Measurements from ENCODE around the gene RNU6-9. TPM values are rescaled to one million over a fixed set of nuclear protein-coding genes. Genes with fewer than 3 reads are reported as not detected.

The RNU6-9 gene
- total RNA-seq, 2 donors from 2014 or later = not detected

DNA sequence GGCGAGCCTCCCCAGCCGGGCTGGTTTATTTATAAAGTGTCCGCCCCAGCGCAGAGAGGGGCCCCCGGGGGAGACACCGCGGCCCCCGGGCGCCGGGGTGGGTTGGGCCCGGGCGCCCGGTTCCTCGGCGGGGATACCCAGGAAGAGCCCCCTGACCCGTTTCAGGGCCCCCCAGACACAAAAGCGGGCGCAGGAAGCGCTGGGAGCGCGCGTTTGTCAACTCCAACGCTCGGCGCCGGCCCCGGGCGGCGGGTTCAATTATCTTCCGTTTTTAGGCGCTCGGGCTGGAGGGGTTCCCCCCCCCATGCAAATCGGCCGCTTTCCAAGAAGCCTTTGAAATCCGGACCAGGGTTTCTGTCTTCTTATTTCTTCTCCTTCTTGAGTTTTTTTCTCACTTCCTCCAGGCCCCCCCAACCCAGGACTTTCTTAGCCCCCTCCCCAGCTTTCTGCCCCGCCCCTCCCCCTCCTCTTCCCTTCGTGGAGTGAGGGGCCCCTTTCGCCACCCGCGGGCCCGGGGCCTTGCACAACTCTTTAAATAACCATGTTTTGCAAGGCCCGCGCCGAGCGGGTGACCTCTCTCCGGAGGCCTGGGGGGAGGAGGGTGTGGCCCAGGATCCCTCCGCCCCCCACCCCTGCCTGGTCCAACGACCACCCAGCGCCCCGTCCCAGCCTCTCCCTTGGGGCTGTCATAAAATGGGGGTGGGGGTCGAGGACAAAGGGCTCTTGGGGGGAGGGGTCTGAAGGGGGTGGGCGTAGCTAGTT lies 33.5 kb downstream of the RNU6-9 start:
- DNase-seq (ENCODE audit: low spot score) = peak; percentile 93
- intact Hi-C loops (cut with DNase I) = no loop called here

DNA sequence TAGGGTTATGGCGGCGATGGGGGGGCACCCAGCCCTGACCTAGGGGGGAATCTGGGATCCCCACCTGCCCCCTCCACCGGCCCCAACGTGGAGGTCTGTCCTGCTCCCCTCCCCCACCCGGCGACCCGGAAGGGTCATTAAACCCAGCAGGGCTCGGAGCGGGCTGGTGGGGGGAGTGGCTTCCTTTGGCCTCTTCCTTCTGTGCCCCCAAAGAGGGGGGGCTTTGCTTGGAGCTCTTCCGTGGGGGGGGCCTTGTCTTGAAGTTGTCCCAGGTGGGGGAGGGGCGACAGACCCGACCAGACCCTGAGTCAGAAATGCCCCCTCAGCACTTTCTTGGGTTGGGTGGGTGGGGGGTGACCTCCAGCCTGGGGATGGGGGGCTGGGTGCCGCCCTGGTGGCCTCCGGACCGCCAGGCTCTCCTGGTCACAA lies 34.1 kb downstream of the RNU6-9 start:
- intact Hi-C loops (cut with DNase I) = no loop called here
- DNase-seq (ENCODE audit: low spot score) = no peak

DNA sequence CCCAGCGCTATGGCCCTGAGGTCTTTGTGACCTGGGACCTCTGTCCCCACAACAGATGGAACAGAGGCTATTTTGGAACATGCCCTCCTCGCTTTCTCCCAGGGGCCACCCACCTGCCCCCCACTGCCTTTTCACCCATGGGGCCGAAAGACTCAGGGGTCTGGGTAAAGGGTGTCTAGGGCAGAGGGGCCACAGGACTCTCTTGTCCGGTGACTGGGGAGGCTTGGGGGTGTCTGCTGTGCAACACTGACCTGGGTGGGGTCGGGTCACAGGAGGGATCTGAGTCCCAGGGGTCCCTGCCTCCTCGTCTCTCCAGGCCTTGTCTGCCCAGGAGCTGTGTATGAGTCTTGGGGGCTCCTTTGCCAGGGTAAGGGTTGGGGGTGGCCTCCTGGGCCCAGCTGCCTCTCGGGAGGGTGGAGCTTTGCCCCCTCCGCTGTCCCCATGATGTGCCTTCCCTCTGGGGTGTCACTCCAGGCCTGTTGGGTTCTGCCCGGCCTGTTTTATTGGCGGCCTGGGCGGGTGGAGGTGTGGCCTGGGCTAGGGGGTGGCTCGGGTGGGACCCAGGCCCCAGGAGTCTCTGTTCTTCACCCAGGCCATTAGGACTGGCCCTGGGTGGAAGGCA lies 34.6 kb downstream of the RNU6-9 start:
- intact Hi-C loops (cut with DNase I) = no loop called here
- DNase-seq (ENCODE audit: low spot score) = no peak

DNA sequence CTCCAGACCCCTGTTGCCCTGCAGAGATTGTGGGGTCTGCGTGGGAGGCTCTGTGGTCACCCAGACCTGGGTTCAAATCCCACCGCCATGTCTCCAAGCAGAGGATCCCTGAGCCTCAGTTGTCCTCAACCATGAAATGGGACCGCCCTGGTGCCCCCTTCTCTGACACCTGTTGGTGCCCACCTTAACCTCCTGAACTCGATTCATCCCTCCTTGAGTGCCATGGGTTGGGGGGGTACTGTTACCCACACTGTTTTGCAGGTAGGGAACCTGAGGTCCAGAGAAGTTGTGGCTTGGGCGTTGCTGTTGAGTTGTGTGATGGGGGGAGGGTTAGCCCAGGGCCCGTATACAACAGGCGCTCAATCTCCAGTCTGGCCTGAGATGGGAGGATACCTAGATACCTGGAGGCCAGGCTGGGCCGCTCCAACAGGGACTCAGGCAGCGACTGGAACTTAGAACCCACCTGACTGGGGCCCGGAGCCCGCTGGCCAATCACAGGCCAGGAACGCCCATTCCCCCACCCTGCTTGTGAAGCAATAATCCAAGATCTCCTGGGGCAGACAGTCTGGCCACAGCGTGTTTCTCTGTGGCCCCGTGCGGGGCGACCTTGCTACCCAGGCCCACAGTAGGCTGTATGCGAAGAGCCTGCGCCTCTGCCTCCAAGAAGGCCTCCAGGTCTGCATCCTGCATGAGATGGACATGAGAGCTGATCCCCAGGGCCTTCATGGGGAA lies 35.4 kb downstream of the RNU6-9 start:
- no peak for DNase-seq (ENCODE audit: low spot score)
- intact Hi-C loops (cut with DNase I) = no loop called here

DNA sequence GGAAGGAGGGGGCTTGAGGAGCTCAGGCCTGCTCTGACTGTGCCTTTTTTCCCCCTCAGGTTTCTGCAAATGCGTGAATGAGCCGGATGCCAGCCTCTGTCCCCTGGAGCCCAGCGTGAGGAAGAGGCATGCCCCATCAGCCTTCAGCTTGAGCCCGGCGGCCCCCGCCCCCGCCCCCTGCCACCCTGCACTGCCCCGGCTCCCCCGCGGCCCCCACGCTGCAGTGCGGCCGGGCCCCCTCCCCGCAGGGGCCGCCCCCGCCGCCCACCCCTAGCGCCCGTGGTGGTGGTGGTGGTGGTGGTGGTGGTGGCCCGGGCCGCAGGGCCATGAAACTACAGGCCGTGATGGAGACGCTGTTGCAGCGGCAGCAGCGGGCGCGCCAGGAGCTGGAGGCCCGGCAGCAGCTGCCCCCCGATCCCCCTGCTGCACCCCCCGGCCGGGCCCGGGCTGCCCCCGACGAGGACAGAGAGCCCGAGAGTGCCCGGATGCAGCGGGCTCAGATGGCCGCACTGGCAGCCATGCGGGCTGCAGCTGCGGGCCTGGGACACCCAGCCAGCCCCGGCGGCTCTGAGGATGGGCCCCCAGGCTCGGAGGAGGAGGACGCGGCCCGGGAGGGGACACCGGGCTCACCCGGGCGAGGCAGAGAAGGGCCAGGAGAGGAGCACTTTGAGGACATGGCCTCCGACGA lies 36.1 kb downstream of the RNU6-9 start:
- DNase-seq (ENCODE audit: low spot score) = no peak
- intact Hi-C loops (cut with DNase I) = no loop called here

DNA sequence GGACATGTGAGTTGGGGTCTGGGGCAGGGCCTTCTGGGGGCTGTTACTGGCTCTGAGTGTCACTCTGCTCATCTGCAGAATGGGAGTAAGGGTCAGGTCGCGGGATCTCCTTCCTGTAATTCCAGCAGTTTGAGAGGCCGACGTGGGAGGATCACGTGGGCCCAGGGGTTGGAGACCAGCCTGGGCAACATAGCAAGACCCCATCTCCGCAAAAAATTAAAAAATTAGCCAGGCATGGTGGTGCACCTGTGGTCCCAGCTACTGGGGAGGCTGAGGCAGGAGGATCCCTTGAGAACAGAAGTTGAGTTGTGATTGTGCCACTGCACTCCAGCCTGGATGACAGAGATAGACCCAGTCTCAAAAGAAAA lies 36.6 kb downstream of the RNU6-9 start:
- DNase-seq (ENCODE audit: low spot score) = no peak
- intact Hi-C loops (cut with DNase I) = no loop called here

DNA sequence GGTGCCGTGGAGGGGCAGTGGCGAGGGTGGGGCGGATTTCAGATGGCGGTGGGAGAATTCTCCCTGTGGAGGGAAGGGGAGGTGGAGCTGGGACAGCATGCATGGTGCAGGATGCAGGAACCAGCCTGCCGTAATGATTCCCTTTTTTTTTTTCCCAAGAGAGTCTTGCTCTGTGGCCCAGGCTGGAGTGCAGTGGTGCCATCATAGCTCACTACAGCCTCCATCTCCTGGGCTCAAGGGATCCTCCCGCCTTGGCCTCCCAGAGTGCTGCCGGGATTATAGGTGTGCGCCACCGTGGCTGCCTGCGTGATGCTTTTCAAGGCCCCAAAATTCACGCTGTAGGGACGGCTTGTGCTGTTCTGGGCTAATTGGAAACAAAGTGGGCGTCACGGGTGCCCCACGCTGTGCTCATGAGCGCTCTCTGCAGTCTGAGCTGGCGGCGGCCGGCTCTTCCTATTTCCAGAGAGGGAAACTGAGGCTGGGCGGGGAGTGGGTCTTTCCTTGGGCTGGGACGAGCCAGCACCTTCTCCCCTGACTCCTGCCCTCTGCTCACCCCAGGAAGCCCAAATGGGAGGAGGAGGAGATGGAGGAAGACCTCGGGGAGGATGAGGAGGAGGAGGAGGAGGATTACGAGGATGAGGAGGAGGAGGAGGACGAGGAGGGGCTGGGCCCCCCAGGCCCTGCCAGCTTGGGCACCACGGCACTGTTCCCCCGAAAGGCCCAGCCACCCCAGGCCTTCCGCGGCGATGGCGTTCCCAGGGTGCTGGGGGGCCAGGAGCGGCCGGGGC lies 38.8 kb downstream of the RNU6-9 start:
- DNase-seq (ENCODE audit: low spot score) = no peak
- intact Hi-C loops (cut with DNase I) = no loop called here

DNA sequence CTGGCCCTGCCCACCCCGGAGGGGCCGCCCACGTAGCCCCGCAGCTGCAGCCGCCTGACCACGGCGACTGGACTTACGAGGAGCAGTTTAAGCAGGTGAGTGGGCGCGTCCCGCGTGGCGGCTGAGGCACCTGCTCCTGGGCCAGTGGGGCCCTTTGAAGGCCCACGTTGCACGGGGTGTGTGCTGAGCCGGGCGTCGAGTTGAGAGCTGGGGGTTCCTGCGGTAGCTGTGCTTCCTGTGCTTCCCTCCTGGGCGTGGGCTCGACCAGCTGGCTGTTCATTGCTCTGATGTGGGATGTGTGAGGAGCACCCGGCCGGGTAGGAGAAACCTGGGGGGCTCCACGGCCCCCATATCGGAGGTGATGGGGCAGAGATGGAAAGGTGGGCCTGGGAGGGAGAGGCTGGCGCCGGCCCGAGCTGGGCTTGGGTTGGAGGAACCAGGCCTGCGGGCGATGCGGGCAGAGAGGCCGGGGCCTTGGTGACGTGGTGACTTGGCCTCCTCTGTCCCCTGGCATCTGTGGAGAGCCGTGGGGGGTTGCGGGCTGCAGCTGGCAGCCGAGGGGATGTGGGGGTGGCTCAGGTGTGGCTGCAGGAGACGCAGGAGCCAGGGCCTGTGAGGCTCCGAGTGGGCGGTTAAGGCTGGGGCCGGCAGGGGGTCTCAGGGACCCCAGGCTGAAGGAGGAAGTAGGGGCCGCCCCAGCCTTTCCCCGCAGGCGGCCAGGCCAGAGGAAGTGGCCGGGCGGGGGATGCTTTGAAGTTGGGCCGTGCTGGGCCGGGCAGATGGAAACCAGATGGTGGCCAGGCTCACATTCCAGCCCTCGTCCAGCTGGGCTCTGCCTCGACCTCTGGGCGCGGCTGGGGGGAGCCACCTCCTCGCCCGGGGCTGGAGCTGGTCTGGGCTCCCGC lies 39.6 kb downstream of the RNU6-9 start:
- DNase-seq (ENCODE audit: low spot score) = peak; percentile 93

DNA sequence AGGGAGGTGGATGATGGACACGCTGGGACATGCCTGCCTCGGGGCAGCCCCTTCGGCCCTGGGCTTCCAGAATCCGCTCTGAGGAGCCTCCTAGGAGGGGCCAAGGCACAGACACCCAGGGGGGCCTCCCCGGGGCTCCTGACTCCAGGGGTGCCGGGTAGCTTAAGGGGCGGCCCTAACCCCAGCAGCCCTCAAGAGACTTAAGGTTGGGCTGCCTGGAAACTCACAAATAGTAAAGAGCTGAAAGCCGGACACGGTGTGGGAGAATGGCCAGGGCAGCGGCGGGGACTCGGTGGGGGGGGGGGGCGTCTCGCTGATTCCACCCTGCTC lies 40.2 kb downstream of the RNU6-9 start:
- intact Hi-C loops (cut with DNase I) = no loop called here
- DNase-seq (ENCODE audit: low spot score) = no peak

More for the DNA sequence above, 39.6 kb downstream of the RNU6-9 start:
- intact Hi-C loops (cut with DNase I) = no loop called here

DNA sequence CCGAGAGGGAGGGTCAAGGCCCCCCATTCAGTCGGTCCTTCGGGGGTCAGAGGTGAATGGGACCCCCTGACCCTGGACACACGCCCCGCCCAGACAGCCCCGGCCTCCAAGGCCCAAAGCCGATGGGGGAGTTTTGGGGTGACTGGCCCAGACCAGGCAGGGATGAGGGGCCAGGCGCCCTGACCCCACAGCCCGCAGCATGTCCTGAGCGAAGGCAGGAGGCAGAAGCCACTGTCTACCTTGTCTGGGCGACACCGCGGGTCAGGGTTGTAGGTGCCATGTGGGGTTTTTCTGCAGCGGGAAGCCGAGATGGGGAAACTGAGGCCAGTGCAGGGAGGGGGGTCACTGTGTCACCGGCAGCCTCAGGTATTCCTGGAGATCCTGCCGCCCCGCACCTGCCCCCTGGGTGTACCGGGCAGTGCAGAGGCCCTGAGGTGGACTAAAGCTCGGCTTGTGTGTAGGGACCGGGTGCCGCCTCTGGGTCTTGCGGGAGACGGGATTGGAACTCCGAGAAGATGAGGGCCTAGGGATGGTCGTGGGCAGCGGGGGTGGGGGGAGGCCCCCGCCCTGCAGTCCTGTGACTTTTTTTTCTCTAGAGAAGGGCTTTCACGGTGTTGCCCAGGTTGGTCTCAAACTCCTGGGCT lies 41.0 kb downstream of the RNU6-9 start:
- intact Hi-C loops (cut with DNase I) = no loop called here
- no peak for DNase-seq (ENCODE audit: low spot score)

DNA sequence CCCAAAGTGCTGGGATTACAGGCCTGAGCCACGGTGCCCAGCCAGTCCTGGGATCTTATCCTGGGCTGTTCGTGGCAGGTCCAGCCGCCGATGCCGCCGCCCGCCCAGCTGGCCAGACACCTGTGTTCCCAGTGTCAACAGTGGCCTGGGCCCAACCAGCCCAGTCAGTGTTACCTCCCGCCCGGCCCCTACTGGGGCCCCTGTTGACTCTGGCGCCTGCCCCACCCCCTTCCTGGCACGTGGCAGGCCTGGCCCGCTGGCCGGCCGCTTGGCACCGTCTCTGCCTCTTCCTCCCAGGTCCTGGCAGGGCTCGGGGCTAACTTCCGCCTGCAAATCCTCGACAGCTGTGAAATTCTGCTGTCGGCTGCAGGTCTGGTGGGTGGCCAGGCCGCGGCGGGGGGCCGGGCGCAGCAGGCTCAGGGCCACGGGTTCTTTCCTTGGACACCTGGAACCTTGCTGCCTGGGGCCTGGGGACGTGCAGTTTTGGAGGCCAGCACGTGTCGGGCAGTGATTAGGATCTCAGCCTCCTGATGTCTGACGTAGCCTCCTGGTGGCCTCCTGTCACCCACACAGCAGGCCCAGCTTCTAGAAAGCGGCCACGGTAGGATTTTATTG lies 41.7 kb downstream of the RNU6-9 start:
- intact Hi-C loops (cut with DNase I) = no loop called here
- DNase-seq (ENCODE audit: low spot score) = peak; percentile 95

DNA sequence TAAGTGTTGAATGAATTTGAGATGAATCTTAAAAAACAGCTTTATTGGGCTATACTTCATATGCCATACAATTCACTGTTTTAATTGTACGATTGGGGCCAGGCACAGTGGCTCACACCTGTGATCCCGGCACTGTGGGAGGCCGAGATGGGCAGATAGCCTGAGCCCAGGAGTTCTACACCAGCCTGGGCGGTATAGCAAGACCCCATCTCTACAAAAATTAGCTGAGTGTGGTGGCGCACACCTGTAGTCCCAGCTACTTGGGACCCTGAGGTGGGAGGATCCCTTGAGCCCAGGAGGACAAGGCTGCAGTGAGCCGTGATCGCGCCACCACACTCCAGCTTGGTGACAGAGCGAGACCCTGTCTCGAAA lies 42.9 kb downstream of the RNU6-9 start:
- no peak for DNase-seq (ENCODE audit: low spot score)
- intact Hi-C loops (cut with DNase I) = no loop called here

DNA sequence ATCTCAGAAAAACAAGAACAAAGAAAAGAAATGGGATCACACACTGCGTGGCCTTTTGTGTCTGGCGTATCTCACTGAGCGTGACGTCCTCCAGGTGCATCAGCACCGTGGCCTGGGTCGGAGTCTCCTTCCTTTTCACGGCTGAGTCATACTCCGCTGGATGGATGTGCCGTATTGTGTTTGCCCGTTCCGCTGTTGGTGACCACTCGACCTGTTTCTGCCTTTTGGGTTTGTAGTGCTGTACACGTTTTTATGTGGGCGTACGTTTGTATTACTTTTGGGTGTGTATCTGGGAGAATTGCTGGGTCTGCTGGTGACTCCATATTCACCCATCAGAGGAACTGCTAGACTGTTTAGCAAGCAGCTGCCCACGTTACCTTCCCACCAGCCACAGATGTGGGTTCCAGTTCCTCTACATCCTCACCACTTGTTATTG lies 44.0 kb downstream of the RNU6-9 start:
- intact Hi-C loops (cut with DNase I) = no loop called here
- DNase-seq (ENCODE audit: low spot score) = no peak

DNA sequence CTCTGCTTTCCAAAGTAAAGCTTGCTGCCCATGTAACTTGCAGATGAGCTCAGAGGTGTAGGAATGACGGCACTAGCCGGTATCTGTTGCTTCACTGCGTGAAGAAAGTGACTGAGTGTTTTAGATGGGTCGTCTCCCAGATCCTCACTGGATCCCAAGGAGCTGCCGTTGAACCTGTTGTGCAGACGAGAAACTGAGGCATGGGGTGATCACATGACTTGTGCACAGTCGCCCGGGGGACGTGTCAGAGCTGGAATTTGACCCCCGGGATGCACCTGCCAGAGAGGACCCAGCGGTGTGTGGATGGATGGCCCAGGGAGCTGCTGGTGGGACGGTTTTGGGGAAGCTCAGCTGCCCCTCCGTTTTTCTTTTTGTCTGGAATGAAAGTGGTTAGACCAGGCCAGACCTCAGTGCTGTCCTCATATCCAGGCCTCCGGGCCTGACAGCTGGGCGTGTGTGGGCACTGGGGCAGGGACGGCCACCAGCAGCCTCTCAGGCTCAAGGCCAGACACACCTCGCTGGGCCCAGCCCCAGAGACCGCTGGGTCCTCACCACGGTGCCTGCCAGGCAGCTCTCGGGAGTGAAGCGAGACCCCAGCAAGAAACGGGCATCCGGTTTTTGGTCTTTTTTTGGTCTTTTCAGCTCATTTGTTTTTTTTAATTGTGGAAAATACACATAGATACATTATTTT lies 45.1 kb downstream of the RNU6-9 start:
- no peak for DNase-seq (ENCODE audit: low spot score)
- intact Hi-C loops (cut with DNase I) = no loop called here

DNA sequence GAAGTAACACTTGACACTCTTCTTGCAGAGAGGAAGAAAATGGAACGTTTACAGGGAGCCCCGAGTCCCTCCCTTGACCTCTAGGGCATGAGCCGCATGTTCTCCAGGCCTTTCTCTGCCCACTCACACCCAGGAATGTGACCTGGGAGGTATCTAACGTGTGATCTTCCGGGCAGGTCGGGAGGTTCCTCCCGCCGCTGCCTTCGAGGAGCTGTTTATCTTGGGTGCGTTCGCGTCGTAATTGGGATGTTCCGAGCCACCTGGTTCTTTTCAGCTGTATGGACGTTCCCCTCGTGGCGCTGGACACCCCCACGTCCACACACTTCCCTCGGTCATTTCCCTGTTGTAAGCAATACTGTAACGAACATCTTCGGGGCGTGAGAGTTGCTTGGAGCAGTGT lies 46.2 kb downstream of the RNU6-9 start:
- intact Hi-C loops (cut with DNase I) = no loop called here
- no peak for DNase-seq (ENCODE audit: low spot score)

DNA sequence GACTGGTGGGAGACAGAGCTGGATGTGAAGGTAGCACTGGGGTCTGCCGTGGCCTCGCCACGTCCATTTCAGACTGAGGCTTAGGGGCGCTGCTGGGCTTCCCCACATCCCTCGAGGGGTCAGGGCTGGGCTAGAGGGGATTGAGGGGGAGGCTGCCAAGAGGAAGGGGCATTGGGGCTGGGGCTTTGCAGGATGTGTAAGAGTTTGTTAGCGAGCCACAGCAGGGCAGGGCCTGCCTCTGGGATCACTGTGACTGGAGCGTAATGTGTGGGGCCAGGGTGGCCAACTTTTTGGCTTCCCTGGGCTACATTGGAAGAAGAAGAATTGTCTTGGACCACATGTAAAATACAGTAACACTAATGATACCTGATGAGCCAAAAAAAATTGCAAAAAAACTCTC lies 46.6 kb downstream of the RNU6-9 start:
- intact Hi-C loops (cut with DNase I) = no loop called here
- no peak for DNase-seq (ENCODE audit: low spot score)

Measured in posterior vena cava (tissue), 2 donors.